Measurements from ENCODE around the gene SNX25.

DNA sequence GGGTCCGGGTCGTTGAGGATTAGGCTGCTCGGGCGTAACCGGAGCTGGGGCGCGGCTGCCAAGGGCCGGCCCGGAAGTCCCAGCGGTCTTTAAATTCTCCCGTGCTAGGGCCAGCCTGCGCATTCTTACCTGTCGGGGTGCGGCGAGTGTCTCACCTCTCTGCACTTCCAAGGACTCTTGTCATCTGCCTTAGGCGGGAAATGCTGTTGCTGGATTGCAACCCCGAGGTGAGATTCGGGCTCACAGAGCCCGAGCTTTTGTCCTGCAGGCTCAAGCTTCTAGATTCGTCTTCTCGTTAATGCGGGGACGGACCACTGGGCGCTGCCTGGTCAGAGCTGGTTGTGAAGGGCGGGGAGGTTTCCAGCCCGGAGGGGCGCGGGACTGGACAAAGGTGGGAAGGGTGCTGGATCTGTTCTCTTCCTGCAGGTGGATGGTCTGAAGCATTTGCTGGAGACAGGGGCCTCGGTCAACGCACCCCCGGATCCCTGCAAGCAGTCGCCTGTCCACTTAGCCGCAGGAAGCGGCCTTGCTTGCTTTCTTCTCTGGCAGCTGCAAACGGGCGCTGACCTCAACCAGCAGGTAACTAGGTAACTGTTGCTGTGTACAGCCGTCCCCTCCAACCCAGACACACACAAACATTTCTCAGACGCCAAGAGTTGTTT lies 187.5 kb downstream of the SNX25 start, which contains the start of gene ANKRD37:
- TF ChIP-seq CTCF (IDR thresholded peaks at IDR 0.05) (no peak), REST (IDR thresholded peaks at IDR 0.05; ENCODE audit: insufficient read depth in 1 of 2, low read depth in 2 of 2, low read length in 1 of 2) (no peak), POLR2AphosphoS5 (IDR thresholded peaks at IDR 0.05; ENCODE audit: low read depth, low read length) (no peak)
